GM12891 (cell line): ENCODE measurements around the gene PTPN5.

Experiments
- POLR2A ChIP-seq: IDR thresholded peaks from 2 replicates; pipeline ENCODE4 v1.6.1; 2011; ENCODE audit warnings: low read depth, low read length, control low read depth
- TAF1 ChIP-seq: IDR thresholded peaks from 2 replicates; pipeline ENCODE4 v1.6.1; 2011; ENCODE audit warnings: low read depth, low read length, control low read depth

DNA sequence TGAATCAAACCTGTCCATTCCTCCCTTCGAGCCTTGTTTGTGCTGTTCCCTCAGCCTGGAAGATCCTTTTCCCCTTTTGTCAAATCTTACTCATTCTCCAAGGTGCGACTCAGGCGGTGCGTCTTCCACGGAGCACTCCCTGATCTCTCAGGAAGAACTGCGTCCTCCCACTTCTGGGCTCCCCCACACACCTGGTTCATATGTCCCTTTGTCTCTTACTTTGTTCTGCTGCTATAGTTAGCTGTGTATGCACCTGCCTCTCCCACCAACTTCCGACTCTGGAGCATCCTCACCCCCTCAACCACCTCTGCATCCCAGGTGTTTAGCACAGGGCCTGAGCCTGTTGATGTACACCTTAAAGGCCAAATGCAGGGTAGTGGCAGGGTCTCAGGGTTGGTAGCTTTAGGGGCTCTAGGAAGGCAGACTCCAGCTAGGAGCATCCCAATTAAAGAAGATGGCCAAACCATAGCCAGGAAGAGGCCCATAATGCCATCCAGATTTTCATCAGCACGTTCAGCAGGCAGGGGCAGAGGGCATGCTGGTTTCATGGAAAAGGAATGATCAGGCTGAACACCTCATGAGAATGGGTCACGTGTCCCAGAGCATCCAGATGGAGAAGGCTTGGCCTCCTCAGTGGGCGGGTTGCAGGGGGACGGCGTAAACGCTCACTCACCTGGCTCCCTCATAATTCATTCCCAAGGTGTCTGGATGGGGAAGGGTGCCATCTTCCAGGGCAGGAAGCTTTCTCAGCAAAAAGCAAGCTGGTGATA, 20.1 kb downstream of the PTPN5 start:
- no peak for TF ChIP-seq POLR2A
- no peak for TF ChIP-seq TAF1
